Hindlimb muscle (tissue), 1 donor: ENCODE results near the gene SH3D19. TPM values are rescaled to one million over a fixed set of nuclear protein-coding genes. Genes with fewer than 3 reads are reported as not detected.

ENCODE experiments used
- DNase-seq: peaks from one replicate; pipeline ENCODE4 v3.0.0-alpha.2; 2013
- polyA plus RNA-seq: library from polyadenylated mRNA; unstranded; fragments of 120-200 nt; gene quantifications from one replicate; pipeline ENCODE4 v1.2.1, GENCODE V29; 2013; ENCODE audit not compliant: insufficient read length

The SH3D19 gene
- polyA plus RNA-seq, 1 donor, result 26.1 TPM

DNA sequence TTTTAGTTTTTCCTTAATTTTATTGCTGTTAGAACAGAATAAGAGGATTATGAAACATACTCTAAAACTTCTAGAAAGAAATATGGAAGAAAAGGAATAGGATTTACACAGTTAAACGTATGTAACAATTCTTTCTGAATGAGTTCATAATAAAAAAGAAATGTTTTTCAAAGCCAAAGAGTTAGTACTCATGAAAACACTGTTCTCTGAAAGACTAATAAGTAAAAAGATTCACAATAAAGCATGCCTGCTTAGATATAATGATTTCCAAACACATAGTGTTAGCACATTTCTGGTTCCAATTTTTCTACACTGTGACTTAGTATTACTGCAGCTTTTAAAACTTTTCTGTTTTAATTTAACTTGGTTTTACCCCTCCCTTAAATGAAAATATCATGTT is 98.2 kb downstream of the SH3D19 start:
- DNase-seq, result no peak

DNA sequence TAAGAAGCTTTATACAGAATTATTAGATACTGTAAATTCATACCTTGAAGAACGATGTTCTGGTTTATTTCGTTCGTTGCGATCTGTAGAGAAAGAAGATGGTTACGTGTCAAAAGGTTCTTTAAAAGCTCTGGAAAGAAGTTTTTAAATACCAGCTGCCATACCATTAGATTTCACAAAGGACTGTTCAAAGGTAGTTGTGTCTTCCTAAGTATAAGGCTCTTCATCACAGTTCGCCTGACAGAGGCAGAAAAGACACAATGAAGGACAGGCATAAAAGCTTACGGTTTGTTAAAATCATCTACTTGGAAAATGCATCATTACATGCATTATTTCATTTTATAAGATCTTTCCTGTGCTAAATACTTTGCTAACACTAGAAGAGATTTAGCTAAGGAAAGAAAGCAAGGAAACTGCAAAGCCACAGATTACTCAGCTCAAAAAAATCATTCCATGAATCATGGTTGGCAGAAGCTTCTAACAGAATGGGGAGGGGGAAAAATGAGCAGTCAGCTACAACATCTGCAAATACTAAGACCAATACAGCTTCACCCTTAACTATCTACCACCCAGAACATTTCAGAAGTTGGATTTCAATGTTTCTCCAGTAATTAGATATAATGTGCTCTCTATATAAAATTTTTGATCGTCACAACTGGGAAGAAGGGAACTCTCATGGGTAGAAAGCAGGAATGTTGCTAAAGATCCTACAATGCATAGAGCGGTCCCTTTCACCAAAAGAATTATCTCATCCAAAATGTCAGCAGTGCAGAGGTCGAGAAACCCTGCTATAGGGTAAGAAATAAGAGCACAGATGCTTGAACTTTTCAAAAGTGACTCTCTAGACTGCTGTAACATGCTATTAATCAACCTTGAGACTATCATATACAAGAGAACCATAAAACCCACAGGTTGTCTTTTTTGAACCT is 99.1 kb downstream of the SH3D19 start:
- DNase-seq, result peak; percentile 89

DNA sequence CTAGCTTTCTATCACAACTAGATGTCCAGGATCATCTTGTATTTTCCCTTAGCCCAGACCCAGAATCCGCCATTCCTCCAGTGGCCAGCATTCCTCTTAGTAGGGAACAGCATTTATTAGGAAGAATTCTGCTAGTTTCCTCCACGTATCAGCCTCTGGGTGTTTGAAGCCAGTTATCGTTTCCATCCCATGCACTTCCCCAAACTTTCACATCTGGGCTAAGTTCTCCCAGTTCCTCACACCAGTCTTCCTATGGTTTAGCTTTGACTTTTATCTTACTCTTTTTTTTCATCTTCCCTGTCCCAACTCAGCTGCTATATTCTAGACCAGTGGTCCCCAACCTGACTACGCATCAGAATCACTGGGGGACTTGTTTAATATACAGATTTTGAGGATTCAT is 101.9 kb downstream of the SH3D19 start:
- DNase-seq, result no peak

DNA sequence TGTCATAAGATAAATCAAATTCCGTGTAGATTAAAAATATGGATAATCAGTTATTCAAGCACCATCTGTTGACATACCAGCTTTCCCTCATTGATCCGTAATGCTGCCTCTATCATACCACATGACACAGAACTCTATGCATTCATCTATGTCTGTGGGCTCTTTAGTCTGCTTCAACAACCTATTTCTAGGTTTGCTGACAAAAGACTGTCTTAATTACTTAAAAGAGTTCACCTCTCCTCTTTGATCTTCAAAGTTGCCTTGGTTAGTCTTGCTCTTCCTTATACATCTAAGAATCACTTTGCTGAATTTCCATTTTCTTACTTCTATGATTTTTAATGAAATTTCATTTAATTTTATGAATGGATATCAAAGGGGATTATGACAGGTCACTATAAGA is 105.5 kb downstream of the SH3D19 start:
- DNase-seq, result no peak

DNA sequence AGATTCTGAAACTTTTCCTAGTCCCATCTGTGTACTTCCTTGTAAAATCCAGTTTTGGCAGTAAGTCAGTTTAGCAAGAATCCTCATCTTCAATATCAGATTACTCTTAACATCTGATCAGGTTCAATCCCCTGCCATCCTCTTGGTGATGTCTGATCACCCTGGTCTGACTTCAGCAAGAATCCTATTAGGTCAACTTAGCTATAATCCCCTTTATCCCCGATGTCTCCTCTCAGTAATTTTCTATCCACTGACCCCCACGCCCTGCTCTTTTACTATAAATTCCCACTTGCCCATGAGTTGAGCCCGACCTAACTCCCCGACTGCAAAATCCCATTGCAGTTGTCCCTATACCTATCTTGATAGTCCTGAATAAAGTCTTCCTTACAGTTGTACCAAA is 106.3 kb downstream of the SH3D19 start:
- DNase-seq, result no peak

DNA sequence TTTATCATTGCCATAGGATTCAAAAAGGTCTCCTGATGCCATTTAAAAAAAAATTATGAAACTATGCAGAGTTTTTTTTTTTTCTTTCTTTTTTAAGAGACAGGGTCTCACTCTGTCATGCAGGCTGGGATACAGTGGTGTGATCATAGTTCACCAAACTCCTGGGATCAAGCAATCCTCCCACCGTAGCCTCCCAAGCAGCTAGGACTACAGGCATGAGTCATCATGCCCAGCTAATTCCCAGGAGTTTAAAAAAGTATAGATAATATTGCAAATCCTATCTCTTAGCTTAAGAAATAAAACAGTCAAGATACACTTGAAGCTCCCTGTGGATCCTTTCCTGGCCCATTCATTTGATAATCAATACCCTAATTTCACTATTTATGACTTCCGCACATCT is 107.1 kb downstream of the SH3D19 start:
- no peak for DNase-seq

DNA sequence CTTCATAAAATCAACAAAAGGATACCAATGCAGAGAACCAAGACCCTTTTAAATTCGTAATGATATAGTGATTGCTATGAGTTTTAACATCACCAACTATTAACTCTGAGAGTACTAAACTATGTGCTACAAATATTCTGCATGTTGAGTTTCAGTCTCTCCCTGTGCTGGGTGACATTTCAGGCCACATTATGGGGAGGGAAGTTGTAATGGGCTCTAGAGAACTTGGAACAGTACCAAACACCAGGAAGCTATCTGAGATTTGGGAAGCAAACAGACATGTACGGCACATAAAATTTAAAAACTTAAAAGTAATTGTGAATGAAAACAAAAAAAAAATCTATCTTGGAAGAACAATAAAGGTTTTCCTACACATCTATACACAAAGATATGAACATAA is 108.1 kb downstream of the SH3D19 start:
- DNase-seq, result no peak

DNA sequence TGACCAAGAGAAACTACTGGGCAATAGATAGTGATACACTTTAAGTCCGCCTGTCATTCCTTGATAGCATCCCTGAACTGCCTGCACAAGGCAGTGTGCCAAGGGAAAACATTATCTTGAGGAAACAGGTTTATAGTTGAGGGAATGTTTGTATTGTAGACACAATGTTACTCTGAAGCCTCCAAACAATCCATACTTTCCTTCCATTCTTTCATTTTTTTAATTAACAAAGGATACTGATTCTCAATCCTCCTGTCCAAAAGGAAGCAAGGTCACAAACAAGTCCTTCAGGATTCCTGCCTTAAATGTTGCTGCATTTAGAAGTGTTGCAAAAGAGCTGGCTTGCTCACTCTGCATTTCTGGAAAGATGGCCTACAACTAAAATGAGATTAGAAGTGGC is 110.1 kb downstream of the SH3D19 start:
- DNase-seq, result no peak

DNA sequence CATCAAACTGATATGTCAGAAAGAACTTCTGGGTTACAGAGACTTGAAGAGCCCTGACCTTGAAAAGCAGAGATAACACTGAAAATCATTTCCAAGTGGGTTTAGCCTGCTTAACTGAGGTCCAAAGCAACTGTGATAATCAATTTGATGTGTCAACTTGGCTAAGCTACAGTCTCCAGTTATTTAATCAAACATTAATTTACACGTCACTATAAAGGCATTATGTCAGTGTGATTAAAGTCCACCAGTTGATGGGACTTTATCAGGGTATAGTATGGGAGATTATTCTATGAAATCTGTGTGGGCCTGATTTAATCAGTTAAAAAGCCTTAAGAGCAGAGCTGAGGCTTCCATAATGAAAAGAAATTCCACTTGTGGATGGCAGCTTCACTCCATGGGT is 117.5 kb downstream of the SH3D19 start:
- DNase-seq, result no peak

DNA sequence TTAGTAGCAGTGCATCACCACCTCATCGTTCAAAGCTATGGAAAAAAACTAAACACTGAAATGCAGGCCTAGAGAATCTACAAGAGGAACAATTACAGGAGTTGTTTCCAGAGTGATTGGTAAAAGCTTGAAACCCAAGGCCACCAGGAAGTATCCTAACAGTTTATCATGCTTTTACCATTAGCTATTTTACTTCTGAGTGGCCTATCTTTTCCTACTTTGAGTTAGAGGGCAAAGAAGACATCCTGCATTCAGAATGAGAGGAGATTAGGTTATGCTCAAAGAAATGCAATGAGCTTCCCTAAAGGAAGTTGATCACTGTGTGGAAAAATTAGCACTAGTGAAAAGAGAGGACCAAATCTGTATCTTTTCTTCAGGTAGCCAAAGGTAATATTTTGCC is 118.2 kb downstream of the SH3D19 start:
- no peak for DNase-seq

DNA sequence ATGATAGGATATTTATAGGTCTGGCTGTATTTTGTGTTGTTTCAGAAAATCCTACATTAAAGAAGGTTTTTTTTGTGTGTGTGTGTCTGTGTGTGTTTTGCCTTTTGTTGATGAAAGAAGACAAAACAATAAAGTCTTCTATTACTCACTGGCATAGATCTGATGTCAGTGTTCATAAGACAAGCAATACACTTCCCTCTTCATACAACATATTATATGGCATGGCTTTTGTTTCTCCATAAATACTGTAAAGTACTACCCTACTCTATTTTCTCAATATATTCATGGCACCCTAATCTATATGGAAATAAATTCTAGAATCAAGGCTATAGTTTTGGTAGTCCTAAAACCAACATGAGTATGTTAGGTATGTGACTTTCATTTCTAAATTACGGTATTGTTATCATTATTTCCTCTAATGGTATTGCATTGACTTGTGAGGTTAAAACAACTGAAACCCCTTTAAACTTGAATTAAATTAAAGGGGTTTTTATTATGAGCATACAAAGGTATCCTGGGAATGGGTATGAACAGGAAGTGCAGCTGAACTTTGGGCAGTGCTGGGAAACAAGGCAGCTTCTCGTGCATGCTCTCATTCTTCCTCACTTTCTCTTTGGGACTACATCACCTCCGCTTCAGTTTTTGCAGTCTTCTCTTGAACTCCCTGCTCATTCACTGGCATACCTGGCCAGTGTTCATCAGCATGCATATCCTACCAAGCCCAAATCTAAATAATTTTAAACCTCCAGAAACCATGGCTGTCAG is 119.0 kb downstream of the SH3D19 start:
- DNase-seq, result no peak

DNA sequence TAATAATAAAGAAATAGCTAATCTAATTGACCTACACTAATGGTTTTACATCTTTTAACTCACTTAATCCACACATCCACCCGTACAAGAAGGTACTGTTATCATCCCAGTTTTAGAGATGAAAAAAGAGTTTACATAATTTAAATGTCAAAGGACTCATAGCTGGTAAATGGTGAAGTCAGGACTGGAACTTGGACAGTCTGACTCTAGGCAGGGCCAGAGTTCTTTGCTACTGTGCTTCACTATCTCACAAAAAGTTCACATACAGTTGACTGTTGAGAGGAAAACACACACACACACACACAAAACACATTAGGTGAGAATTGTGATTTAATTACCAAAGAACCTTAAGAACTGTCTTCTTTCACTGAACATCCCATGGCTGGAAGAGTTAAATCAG is 119.7 kb downstream of the SH3D19 start:
- DNase-seq, result no peak

DNA sequence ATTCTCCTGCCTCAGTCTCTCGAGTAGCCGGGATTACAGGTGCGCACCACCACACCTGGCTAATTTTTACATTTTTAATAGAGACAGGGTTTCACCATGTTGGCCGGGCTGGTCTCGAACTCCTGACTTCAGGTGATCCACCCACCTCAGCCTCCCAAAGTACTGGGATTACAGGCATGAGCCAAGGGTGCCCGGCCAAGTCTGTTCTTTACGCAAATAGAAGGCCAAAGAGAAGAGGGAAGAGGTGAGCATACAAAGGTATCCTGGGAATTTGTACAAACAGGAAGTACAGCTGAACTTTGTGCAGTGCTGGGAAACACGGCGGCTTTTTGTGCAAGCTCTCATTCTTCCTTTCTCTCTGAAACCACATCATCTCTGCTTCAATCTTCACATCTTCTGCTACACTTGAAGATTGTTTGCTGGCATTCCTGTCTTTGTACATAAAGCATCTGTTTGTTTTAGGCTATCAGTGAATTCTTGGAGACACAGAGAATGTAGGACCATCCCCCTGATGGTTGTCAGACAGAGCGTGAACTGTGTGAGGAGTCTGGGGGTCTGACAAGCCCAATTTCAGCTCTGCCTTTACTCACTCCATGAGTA is 120.4 kb downstream of the SH3D19 start:
- DNase-seq, result no peak

DNA sequence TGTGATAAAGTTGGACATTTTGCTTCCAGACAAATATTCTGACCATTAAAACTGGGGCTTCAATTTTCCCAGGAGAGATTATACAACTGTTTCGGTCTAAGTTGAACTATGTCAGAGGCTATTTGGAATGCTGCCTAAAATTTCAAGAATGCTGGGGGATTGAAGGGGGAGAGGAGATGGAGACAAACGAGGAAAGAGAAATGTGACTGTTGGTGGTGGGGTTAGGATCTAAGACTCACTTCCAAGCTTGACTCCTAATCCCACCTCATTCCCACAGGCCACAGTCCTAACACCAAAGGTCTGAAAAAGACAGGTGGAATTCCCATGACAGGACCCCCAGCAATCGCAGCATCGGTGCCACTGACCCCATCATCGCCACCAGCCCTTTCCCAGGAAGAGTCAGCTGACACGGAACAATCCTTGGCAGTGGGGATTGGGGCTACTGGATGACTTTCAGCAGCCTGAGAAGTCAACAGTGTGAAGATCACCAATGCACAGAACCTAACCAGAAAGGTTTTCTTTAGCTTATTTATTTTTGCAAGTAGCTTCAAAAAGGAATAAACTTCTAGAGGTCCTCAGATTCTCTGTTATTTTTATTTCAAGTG is 122.5 kb downstream of the SH3D19 start:
- no peak for DNase-seq

DNA sequence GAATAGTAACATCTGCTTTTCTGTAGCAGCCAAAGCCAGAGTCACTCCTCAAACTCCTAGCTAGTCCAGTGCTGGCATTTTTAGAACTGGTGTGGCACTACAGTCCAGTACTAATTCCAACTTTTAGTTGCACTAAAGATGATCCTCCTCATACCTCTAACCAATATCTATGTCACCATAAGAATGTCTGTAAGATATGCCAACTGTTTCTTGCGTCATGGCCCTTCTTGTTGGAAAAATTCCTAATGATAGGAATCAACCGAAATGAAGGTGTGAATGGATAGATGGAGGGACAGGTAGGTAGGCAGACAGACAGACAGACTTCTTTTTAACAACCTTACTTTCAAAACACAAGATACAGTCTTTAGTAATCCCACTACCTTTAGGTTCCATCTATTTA is 123.0 kb downstream of the SH3D19 start:
- DNase-seq, result no peak

DNA sequence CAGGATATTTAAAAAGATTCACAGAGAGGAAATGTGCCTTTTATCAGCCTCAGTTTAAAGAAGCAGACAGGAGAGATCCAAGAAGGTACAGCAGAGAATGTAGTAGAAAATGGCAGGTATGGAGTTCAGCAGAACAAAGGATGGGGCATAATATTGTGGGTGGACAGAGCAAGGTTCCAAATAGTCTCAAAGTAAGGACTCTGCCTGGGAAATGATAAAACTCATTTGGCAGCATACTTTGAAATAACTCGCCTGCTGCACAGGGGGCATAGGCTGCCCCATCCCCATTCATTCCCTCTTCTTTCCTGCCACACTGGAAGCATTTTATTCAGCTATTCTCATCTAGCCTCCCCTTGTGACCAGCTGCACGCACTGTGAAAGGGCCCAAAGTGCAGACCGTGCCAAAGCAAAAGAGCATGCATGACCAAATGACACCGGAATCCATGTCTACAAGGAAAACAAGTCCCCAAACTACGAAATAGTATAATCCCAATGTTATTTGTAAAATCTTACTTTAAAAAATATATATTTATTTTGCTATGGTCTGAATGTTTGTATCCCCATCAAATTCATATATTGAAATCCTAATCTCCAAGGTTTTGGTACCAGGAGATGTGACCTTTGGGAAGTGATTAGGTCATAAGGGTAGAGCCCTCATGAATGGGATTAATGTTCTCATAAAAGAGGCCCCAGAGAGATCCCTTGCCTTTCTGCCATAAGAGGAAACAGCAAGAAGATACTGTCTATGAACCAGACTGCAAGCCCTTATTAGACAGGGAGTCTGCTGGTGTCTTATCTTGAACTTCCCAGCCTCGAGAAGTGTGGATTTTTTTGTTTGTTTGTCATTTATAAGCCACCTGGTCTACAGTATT is 125.8 kb downstream of the SH3D19 start:
- no peak for DNase-seq

DNA sequence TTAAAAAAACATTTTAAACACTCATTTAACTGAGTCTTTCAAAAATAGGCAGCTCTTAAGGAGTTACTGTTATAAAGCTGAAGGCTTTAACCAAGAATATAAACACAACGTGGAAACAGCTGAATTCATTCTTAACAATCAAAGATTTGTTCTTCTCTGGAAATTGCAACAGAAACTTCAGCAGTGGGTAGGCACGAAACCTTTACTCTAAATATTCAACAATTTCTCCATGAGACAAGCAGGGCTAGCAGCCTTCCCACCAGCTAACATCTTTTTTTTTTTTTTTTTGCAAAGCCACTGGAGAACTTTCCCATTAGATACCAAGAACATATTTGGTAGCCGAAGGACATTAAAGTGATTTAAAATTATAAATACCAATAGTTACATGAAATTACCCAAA is 126.7 kb downstream of the SH3D19 start:
- DNase-seq, result no peak

DNA sequence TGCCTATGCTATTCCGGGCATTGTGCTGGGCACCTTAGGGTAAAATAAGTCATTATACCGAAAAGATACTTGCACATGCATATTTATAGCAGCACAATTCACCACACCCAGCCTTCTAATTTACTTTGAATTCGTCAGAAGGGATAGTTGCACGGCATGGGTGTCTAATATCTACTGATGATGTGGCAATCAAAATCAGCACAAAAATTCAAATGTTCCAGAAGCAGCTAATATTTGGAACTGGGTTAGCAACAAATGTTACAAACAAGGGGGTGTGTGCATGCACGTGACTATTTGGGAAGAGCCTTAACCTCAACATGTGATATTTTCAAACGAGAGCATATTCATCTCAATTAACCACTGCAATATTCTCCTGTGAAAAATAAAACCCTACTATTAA is 128.2 kb downstream of the SH3D19 start:
- no peak for DNase-seq

DNA sequence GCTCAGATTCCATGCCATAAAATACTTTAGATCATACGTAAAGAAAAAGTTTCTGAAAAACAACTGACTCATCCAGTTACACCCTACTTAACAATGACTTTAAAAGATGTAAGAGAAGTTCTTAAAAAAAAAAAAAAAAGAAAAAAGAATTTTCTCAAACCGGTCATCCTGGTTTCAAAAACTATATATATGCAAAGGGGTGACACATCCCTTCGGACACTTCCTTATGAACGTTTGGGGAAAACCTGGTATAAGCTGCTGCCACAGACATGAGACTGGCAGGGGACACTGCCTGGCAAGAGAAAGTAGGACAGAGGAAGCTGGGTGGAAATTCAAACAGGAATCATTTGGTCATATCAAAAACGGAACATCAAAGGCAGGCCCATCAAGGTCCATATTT is 129.6 kb downstream of the SH3D19 start:
- no peak for DNase-seq

DNA sequence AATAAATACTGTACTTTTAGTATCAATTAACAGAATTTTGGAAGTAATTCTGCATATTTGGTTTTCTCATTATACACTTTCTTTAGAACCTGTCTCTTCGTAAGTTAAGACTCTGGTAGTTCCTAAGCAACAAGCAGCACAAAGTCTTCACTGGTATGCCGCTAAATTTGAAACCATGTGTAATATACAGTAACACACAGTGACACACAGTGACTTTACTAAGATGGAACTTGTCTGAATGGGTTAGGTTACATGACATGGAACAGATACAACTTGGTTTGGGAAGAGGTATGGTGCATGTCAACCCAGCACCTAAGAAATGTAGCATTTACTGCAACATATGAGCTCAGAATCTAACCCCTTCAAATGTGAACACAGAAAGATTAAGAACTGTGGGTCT is 132.0 kb downstream of the SH3D19 start:
- DNase-seq, result no peak

DNA sequence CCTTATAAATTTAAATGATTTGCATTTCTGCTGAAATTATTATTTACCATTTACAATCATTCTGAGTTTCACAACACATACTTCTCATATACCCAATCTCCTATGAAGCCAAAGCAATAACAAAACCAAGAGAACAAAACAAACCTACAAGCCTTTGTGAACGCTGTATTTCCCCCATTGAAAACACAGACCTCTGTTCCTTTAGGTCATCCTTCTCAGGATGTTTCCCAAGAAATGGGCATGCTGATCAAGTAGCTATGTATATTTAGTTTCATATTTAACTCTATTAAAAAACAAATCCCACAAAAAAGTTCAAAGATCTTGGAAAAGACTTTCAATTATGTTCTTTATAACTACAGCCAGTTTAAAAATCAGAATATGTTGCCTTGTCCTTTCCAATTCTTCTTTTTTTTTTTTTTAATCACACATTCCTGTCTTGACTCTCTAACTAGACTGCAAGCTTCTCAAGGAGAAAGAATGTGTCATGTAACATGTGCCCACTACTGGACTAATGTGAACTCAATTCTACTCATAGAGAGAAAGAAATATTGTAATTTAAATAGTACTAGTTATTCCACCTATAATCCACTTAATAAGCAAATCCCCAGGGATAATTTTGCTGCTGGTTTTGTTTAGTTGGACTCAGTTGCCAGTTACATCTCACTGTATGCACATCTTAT is 132.7 kb downstream of the SH3D19 start:
- no peak for DNase-seq
